ENCODE data around the gene KIAA1217.

- TF ChIP-seq CTCF (IDR thresholded peaks at IDR 0.05; ENCODE audit: poor library complexity, severe bottlenecking) (no peak), EZH2 (IDR thresholded peaks at IDR 0.05; ENCODE audit: borderline replicate concordance, insufficient read depth, low read length, poor library complexity, severe bottlenecking) (no peak), REST (IDR thresholded peaks at IDR 0.05; ENCODE audit: borderline replicate concordance) (no peak)
Measured at GRCh38 chr10:24475598-24475997, 266.7 kb downstream of the KIAA1217 start.
